Urinary bladder (tissue), 4 donors: ENCODE results near the gene GSAP. TPM values are rescaled to one million over a fixed set of nuclear protein-coding genes. Genes with fewer than 3 reads are reported as not detected.
A peak's percentile ranks its signal among the peaks of the same experiment; 100 is the strongest.
"Not testable (repeated sequence)": the region's sequence is repeated elsewhere in the genome, so short reads cannot be mapped to it uniquely, and the experiment has no call there.

Experiments
- DNase-seq: peaks from one replicate; pipeline ENCODE4 v3.0.0-alpha.2; 2015; ENCODE audit errors: extremely low spot score
- H3K27ac ChIP-seq: one replicate; pipeline ENCODE4 v1.5.1; 2013; ENCODE audit warnings: low read depth, mild to moderate bottlenecking, moderate library complexity
- H3K36me3 ChIP-seq: one replicate; pipeline ENCODE4 v1.6.1; 2013; ENCODE audit warnings: mild to moderate bottlenecking, moderate library complexity; ENCODE audit not compliant: insufficient read depth
- H3K4me1 ChIP-seq: one replicate; pipeline ENCODE4 v1.6.1; 2013; ENCODE audit warnings: mild to moderate bottlenecking, moderate library complexity; ENCODE audit not compliant: insufficient read depth
- H3K4me3 ChIP-seq: one replicate; pipeline ENCODE4 v1.5.1; 2013; ENCODE audit warnings: low read depth, low read length
- whole genome bisulfite sequencing: extraction: QIAGEN DNeasy Blood & Tissue Kit; methylation state at CpG from one replicate; pipeline ENCODE4 v1.1.7; 2013; 5-methylcytosine and 5-hydroxymethylcytosine counted together
- polyA plus RNA-seq: library from polyadenylated mRNA; stranded (reverse); fragments of 200-250 nt; gene quantifications from one replicate; pipeline ENCODE4 v1.2.3, GENCODE V29; 2013
- total RNA-seq: library from RNA; depleted of rRNA; stranded (reverse); fragments of >200 nt; gene quantifications from one replicate; pipeline ENCODE4 v1.2.3, GENCODE V29; 2014
- donor health status: healthy with polysubstance abuse.
- donor health status: healthy.

Gene GSAP
- total and polyA plus RNA-seq, 2 donors: 4.7 to 14.9 TPM

GRCh38 chr7:77353407-77353721, 62.8 kb downstream of the GSAP start:
- Histone ChIP-seq H3K36me3 (no peaks in the 10 kb centered on the region), H3K4me3 (no peak overlapping the region), H3K27ac (no peak overlapping the region), H3K4me1 (no peaks in the 10 kb centered on the region)
- DNase-seq: no peak
- 31% methylated on average over 1 of the region's 1 CpG for WGBS

- Histone ChIP-seq H3K4me3 (no peak overlapping the region), H3K36me3 (no peaks in the 10 kb centered on the region), H3K27ac (peak overlapping the region; percentile 5), H3K4me1 (no peaks in the 10 kb centered on the region)
- 61% methylated on average over 4 of the region's 4 CpGs for WGBS
- DNase-seq: no peak
Measured at GRCh38 chr7:77352665-77353406, 63.3 kb downstream of the GSAP start.

- no peaks in the 10 kb centered on the region for H3K4me1 ChIP-seq
- no peak overlapping the region for H3K4me3 ChIP-seq
- no peak for DNase-seq
- no peak overlapping the region for H3K27ac ChIP-seq
- 66% methylated on average over 5 of the region's 5 CpGs for WGBS
- H3K36me3 ChIP-seq: no peaks in the 10 kb centered on the region
Measured at GRCh38 chr7:77351539-77352004, 64.6 kb downstream of the GSAP start.

GRCh38 chr7:77349141-77349540, 67.0 kb downstream of the GSAP start:
- H3K4me1 ChIP-seq: no peaks in the 10 kb centered on the region
- no peak overlapping the region for H3K27ac ChIP-seq
- H3K4me3 ChIP-seq: no peak overlapping the region
- DNase-seq: no peak
- H3K36me3 ChIP-seq: no peaks in the 10 kb centered on the region

GRCh38 chr7:77348371-77348813, 67.8 kb downstream of the GSAP start:
- Histone ChIP-seq H3K27ac (no peak overlapping the region), H3K4me3 (no peak overlapping the region), H3K36me3 (no peaks in the 10 kb centered on the region), H3K4me1 (no peaks in the 10 kb centered on the region)
- peak; percentile 28 for DNase-seq
- 45% methylated on average over 3 of the region's 3 CpGs for WGBS

GRCh38 chr7:77346441-77346840, 69.7 kb downstream of the GSAP start:
- no peaks in the 10 kb centered on the region for H3K36me3 ChIP-seq
- no peak overlapping the region for H3K27ac ChIP-seq
- 96% methylated on average over 3 of the region's 3 CpGs for WGBS
- no peak overlapping the region for H3K4me3 ChIP-seq
- no peaks in the 10 kb centered on the region for H3K4me1 ChIP-seq
- DNase-seq: no peak

GRCh38 chr7:77345426-77345825, 70.7 kb downstream of the GSAP start:
- not testable (repeated sequence) for DNase-seq, H3K36me3 ChIP-seq, H3K27ac ChIP-seq, H3K4me3 ChIP-seq, H3K4me1 ChIP-seq
- WGBS: 93% methylated on average over 9 of the region's 9 CpGs

- DNase-seq: no peak
- Histone ChIP-seq H3K4me3 (no peak overlapping the region), H3K4me1 (no peaks in the 10 kb centered on the region), H3K36me3 (no peaks in the 10 kb centered on the region), H3K27ac (no peak overlapping the region)
- WGBS: 62% methylated on average over 5 of the region's 5 CpGs
Measured at GRCh38 chr7:77339726-77340125, 76.4 kb downstream of the GSAP start.

GRCh38 chr7:77338883-77339629, 77.1 kb downstream of the GSAP start:
- Histone ChIP-seq H3K4me3 (no peak overlapping the region), H3K27ac (no peak overlapping the region), H3K4me1 (no peaks in the 10 kb centered on the region), H3K36me3 (no peaks in the 10 kb centered on the region)
- DNase-seq: no peak
- 81% methylated on average over 5 of the region's 5 CpGs for WGBS

- H3K4me3 ChIP-seq: no peak overlapping the region
- no peaks in the 10 kb centered on the region for H3K36me3 ChIP-seq
- no peak for DNase-seq
- WGBS: 80% methylated on average over 4 of the region's 4 CpGs
- no peaks in the 10 kb centered on the region for H3K4me1 ChIP-seq
- H3K27ac ChIP-seq: no peak overlapping the region
Measured at GRCh38 chr7:77338260-77338659, 77.9 kb downstream of the GSAP start.

GRCh38 chr7:77337456-77337990, 78.6 kb downstream of the GSAP start:
- Histone ChIP-seq H3K4me1 (no peaks in the 10 kb centered on the region), H3K36me3 (no peaks in the 10 kb centered on the region), H3K27ac (no peak overlapping the region), H3K4me3 (no peak overlapping the region)
- DNase-seq: no peak
- 71% methylated on average over 2 of the region's 2 CpGs for WGBS

GRCh38 chr7:77335581-77335980, 80.6 kb downstream of the GSAP start:
- Histone ChIP-seq H3K27ac (no peak overlapping the region), H3K4me1 (no peaks in the 10 kb centered on the region), H3K36me3 (no peaks in the 10 kb centered on the region), H3K4me3 (no peak overlapping the region)
- no peak for DNase-seq

GRCh38 chr7:77334039-77334438, 82.1 kb downstream of the GSAP start:
- H3K36me3 ChIP-seq, H3K27ac ChIP-seq, H3K4me3 ChIP-seq, H3K4me1 ChIP-seq, DNase-seq: not testable (repeated sequence)
- WGBS: 91% methylated on average over 2 of the region's 2 CpGs
